ENCODE results near the gene NRDE2.

NRDE2 gene, protein sequence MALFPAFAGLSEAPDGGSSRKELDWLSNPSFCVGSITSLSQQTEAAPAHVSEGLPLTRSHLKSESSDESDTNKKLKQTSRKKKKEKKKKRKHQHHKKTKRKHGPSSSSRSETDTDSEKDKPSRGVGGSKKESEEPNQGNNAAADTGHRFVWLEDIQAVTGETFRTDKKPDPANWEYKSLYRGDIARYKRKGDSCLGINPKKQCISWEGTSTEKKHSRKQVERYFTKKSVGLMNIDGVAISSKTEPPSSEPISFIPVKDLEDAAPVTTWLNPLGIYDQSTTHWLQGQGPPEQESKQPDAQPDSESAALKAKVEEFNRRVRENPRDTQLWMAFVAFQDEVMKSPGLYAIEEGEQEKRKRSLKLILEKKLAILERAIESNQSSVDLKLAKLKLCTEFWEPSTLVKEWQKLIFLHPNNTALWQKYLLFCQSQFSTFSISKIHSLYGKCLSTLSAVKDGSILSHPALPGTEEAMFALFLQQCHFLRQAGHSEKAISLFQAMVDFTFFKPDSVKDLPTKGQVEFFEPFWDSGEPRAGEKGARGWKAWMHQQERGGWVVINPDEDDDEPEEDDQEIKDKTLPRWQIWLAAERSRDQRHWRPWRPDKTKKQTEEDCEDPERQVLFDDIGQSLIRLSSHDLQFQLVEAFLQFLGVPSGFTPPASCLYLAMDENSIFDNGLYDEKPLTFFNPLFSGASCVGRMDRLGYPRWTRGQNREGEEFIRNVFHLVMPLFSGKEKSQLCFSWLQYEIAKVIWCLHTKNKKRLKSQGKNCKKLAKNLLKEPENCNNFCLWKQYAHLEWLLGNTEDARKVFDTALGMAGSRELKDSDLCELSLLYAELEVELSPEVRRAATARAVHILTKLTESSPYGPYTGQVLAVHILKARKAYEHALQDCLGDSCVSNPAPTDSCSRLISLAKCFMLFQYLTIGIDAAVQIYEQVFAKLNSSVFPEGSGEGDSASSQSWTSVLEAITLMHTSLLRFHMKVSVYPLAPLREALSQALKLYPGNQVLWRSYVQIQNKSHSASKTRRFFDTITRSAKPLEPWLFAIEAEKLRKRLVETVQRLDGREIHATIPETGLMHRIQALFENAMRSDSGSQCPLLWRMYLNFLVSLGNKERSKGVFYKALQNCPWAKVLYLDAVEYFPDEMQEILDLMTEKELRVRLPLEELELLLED

DNA sequence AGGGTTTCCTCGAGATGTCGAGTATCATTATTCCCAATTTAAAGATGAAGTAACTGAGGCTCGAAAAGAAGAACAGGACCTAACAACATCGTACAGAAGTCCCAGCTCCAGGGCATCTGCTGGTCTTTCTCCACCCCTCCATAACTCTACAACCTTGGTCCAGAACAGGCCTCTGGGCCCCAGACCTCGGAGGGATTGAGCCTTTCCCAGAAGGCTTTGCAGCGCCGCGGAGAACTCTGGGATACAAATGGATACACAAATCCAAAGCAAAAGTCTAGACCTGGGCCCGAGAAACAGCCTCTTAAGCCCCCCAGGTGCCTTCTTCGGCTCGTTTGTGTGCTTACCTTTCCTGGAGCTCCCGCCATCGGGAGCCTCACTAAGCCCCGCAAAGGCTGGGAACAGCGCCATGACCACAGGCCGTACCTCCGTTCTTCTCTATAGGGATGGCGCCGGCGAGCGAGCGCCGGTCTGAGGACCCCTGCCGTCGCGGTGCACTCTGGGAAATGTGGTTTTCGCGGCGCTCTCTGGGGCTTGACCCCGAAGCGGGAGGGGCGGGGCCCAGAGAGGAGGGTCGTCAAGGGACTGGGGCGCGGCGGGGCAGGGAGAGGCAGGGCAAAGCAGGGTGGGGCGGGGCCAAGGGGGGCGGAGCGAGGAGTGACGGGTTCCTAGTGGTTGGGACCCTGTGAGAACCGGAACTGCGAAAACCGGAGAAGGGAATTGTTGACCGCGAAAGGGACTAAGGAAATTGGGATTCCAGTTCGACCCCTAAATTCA is at the start of gene NRDE2:
TSS of gene NRDE2 (minus strand) at position 445 of the 774 bp plus-strand sequence. CDS start at position 408, 37 bp downstream.
- DNase-seq: peak; percentile 99

DNA sequence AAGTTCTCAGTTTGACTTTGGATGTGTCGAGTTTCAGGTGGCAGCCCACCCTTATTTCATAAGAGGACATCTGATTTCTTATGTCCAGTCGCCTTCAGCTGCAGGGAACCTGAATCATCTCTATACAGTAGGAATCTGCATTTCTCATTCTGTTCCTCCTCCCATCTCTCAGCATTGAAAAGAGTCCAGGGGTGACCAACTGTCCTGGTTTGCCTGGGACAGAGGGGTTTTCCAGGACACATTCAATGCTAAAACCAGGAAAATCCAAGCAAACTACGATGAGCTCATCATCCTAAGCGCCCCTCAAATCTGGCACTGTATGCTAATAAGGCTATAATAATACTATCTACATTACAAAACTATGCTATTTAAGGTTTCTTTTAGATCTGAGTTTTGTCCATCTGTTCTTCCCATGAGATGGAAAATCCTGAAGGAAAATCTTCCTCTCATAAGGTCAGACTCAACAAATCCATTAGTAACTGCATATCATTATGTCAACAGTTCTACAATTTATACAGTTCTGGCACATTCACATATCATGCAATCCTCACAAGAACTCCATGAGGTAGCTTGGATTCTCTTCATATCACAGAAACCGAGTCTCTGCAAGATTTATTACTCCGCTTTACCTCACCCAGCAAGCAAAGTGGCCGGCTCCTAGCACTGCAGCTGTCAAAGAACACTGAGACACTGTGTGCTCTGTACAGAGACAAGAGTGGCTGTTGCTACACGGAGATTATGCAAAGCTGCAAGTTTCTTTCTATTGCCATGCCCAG is 49.5 kb upstream of the NRDE2 start:
- DNase-seq: no peak

DNA sequence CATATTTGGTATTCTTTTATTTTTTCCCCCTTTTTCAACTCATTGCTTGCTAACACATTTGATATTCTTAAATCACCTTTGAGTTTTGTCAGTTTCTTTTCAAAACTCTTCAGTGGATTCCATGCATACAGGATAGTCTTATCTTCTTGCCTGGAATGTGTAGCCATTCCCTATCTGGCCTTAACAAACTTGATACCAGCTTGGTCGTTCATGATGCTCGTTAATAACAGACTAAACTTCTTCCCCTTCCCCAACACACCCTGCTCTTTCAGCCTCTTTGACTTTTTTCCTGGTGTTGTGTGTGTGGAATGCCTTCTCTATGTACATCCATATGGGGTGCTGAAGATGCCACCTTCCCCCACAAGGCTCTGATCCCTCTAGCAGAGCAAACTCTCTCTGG is 47.4 kb upstream of the NRDE2 start:
- no peak for DNase-seq

DNA sequence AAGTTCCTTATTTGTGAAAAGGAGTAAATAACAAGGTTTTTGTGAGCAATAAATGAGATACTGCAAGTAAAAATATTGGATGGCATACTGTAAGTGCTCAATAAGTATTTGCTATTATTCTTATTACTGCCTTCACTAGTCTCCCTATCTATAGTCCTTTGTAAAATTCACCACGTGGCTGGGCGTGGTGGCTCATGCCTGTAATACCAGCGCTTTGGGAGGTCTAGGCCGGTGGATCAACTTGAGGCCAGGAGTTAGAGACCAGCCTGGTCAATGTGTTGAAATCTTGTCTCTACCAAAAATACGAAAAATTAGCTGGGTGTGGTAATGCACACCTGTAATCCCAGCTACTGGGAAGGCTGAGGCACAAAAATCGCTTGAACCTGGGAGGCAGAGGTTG is 46.5 kb upstream of the NRDE2 start:
- no peak for DNase-seq

DNA sequence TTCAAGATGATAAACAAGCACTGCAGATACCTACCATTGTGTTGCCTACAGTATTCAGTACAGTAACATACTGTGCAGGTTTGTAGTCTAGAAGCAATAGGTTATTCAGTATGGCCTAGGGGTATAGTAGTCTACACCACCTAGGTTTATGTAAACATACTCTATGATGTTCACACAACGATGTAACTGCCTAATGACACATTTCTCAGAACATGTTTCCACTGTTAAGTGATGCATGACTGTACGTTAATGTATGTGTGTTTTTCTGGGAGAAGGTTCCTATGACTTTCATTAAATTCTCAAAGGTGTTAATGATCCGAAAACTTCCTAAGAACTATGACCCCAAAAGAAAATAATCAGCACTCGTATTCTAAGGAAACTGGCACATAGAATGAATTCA is 44.2 kb upstream of the NRDE2 start:
- no peak for DNase-seq

DNA sequence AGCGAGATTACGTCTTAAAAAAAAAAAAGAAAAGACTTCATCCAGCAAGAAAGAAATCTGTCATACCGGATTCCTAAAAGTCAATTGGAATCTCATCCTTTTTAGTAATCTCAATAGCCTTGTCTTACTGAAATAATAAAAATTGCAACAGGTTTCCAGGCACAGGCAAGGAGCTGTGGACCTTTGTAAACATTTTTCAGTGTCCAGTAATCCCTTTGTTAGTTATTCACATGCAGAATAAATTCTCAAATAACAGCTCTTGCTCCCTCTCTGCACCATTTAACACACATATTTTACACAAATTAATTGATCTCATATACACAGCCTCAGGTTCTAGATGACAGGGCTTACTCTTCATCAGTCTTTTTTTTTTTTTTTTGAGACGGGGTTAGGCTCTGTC is 43.1 kb upstream of the NRDE2 start:
- no peak for DNase-seq

DNA sequence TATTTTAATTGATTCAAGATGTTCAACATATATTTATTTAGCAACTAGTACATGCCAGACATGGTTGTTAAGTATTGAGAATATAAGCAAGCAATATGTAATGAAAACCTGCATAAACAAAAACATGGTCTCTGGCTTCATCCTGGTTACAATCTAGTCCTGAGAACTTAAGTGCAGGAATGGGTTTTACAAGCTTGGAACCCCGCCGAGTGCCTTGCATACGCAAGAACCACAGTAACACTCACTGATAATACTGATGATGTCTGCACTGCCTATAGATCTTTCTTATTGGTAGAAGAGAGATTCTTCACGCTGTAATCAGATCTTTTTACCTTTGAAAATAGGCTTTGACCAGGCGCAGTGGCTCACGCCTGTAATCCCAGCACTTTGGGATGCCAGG is 42.1 kb upstream of the NRDE2 start:
- DNase-seq: no peak

DNA sequence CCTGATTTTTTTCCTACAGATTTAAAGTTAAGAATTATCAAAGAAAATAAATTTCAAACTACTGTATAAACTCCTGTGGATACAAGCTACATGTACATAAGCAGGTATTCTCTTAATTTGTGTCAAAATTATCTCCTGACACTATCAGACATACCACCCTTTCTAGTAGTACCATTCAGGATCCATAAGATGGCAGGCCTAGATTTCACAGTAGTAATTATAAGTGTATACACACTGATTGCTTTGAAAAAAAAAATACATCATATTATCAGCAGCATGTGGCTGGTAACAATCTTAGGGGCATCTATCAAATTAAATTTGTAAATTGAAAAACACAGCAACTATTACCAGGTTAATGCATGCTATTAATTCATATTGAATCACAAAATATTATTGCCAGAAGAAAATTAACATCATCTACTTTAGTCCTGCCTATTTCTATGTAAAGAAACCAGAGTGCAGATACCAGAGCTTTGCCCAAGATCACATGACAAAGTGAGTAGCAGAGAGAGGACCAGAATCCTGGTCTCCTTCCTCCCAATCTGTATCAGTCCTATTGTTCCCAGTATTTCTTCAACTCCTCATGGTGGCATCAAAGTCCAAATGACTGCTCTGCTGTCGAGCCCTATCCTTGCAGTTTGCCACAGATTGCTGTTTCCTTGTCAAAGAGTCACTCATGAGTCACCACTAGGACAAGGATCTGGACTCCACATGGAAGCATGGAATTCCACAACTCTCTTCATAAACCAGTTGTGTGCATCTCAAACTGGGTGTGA is 37.4 kb upstream of the NRDE2 start:
- DNase-seq: no peak

DNA sequence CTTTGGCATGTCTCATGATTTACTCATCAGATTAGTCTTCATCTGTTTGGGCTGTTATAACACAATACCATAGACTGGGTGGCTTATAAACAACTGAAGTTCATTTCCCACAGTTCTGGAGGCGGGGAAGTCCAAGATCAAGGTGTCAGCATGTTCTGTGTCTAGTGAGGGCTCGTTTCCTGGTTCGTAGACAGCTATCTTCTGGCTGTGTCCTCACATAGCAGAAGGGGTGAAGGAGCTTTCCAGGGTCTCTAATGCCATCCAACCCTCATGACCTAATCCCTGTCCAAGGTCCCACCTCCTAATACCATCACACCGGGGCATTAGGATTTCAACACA is 30.8 kb upstream of the NRDE2 start:
- no peak for DNase-seq

DNA sequence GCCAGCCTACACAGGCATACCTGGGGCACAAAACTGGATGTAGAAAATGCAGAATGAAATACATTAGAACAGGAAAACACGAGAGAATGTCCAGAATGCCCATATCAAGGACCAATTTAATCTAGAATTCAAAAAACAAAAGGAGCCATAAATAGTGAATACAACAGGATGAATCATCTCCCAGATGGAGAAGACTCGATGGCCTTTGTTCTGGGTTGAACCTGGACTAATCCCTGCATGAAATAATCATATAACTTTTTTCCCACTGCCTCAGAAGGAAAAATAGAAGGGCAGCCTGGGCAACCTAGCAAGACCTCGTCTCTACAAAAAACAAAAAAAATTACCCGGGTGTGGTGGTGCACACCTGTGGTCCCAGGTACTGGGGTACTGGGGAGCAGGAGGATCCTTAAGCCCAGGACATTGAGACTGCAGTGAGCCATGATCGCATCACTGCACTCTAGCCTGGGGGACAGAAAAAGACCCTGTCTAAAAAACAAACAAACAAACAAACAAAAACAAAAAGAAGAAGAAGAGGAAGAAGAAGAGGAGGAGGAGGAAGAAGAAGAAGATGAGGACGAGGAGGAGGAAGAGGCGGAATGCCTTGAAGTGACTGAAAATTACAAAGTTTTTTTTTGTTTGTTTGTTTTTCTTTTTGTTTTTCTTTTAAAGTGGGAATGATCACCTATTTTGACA is 30.3 kb upstream of the NRDE2 start:
- no peak for DNase-seq

DNA sequence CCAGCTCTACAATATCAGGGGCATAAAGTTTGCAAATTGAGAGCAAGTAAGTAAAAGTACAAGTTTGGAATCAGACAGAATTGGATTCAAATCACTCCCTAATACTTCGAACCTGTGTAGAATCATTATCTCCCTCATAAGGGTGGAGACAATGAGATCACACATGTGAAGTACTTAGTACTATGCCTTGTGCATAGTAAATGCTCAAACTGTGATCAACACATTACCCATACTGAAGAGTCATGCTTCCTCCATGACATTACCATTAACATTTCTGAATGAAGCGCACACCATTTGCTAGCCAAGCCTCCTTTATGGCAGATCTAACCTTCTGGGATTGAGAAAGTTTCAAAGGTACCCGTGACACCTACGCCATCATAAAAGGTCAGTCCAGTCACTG is 26.6 kb upstream of the NRDE2 start:
- DNase-seq: no peak

DNA sequence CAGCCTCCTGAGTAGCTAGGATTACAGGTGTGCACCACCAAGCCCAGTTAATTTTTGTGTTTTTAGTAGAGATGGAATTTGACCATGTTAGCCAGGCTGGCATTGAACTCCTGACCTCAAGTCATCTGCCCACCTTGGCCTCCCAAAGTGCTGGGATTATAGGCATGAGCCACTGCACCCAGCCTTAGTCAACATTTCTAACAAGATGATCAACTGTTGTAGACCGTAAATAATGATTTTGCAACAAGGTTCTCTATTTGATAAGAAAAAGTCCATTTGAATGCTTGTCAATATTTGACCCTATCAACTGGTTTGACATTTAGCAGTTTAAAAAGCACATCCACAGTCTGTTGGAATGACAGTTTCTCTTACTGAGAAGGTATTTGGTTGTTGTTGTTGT is 25.2 kb upstream of the NRDE2 start:
- DNase-seq: no peak

DNA sequence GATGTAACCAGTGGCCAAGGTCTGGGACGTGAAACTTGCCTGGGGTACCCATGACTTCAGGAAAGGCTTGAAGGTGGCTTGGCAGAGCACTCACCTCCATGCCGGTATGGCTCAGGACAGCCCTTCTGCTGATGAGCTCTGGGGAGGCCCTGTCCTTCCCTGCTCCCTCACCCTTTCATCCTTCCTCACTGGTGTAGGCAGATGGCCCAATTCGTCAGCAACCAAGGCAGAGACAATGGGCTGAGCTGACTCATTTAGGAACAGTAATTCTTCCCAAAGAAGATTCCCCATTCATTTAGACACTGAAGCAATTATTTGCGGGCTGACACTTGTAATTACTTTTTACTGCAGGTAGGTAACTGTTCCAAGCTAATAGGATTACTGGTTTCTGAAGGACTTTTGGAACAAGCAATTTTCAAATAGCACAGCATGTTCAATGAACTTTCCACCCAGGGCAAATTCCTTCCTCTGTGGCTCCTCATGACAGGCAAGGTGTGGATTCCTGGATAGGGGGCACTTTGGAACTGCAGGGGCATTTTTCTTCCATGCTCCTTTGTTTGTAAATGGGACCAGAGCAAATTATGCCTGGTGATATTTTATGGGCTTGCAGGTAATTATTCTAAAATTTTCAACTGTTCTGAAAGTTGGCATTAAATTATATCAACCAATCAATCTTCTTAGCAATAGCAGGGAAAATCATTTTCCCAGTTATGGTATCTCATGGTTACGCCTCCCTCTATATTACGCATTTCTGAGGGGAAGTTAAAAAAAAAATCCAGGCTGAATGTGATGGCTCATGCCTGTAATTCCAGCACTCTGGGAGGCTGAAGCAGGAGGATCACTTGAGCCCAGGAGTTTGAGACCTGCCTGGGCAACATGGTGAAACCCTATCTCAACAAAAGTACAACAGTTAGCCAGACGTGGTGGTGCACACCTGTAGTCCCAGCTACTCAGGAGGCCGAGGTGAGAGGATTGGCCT is 24.1 kb upstream of the NRDE2 start:
- no peak for DNase-seq

DNA sequence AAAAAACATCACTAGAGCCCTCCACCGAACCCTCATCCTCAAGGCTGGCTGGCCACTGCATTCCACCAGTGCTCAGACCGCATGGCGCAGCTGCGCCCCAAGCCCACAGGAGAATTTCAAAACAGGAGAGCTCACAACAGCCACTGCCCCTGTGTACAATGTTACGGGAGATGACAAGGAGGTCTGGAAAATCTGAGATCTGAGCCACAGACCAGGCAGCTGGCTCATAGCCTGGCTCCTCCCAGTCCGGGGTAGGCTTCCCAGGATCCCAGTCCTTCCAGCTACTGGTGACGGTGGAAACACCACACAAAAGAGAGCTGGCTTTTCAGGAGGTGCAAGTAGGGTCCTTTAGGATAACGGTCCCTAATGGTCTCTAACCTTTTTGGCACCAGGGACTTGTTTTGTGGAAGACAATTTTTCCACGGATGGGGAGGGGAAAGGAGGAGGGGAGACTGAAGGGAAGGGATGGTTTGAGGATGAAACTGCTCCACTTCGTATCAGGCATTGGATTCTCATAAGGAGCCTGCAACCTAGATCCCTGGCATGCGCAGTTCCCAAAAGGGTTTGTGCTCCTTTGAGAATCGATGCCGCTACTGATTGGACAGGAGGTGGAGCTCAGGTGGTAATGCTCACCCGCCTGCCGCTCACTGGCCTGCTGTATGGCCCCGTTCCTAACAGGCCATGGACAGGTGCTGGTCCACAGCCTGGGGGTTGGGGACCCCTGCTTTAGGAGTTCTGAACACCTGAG is 23.0 kb upstream of the NRDE2 start:
- no peak for DNase-seq

DNA sequence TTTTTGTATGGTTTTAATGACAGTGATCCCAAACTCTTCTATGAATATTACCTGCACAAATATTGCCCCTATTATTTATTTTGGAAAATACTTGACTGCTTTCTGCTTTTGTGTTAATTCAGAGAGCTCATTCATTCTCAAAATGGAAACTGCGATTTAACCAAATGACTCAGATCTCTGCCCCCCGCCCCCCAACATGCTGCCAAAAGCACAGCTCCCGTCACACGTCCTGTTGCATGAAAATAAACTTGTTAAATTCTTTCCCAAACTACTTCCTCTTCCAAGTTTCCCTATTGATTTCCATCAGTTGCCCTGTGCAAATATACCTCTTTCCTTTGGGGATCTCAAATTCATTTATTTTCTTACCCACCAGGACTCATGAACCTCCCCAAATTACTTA is 18.0 kb upstream of the NRDE2 start:
- peak; percentile 39 for DNase-seq

DNA sequence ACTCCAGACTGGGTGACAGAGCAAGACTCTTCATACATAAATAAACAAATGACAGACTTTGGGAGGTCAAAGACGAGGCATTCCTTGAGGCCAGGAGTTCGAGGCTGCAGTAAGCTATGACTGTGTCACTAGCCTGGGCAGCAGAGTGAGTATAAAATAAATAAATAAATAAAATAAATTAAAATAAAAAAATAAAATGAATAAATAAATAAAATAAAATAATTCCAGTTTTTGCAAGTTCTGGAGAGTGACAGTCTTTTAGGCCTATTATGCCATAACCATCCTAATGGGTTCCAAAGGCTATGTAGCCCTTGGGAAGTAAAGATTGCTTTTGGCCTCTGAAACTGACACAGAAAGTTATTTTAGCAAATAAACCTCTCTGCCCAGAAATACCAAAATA is 16.5 kb upstream of the NRDE2 start:
- DNase-seq: no peak

DNA sequence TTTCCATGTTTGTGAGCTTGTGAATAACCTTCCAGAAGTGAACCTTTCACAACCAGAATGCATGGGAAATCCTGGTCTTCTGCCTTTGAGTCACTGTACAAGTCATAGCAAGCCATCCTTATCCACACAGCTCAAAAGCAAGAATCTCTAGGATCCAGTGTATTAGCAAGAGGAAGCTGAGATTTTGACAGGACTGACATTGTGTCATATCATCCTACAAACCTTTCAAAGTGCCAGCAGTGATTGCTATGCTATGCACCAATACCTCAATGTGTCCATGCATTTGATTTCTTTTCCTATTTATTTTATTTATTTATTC is 13.5 kb upstream of the NRDE2 start:
- no peak for DNase-seq

DNA sequence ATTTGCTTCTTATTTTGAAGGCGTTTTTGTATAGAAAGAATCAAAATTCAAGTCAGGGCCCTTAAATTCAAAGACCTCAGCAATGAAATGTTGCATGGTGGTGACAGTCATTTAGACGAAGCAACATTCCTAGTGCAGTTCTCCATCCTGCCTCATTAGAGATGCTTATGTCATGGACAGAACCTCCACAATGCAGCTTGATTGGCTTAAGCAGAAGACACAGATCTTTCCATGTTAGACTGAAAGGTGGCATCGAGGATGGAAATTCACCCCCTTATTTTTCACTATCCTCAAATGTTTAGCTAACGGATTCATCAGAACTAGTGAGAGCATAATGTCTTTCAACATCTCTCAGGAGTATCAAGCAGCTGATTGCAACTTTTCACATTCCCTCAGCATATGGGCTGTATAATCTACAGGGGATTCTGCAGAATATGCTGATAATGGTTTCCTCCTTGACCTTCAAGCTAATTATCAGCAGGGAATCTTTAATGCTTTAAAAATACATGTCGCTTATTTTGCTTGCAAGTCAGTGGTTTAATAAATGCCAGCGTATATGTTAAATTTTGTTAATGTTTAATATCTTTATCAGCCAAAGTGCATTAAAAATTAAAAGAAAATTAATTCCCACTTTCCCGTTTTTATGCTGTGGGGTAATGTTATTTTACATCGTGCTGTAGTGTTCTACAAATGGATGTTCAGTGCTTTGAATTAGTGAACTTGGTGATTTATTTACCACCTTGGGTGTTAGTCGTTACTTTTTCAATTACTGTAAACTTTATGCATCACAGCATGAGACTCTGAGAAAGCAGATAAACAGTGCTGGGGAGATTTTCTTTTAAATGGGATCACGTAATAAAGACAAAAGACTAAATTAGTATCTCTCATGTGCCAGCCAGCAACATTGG is 12.8 kb upstream of the NRDE2 start:
- no peak for DNase-seq
